H9 (cell line): ENCODE data around the gene MYRIP. TPM values are rescaled to one million over a fixed set of nuclear protein-coding genes. Genes with fewer than 3 reads are reported as not detected.

ENCODE experiments used
- DNase-seq: peaks from one replicate; pipeline ENCODE4 v3.0.0-alpha.2; 2017
- H2AFZ ChIP-seq: one replicate; pipeline ENCODE4 v1.6.1; 2013; ENCODE audit warnings: mild to moderate bottlenecking, low read length, control low read depth, moderate library complexity
- H2AK5ac ChIP-seq: 2 replicates; pipeline ENCODE4 v1.6.1; 2013; ENCODE audit warnings: low read length, control low read depth, mixed read lengths; ENCODE audit not compliant: insufficient read length
- H2BK120ac ChIP-seq: one replicate; pipeline ENCODE4 v1.6.1; 2013; ENCODE audit warnings: low read depth, mild to moderate bottlenecking, low read length, control low read depth, inconsistent platforms; ENCODE audit not compliant: poor library complexity, severe bottlenecking
- H2BK12ac ChIP-seq: 2 replicates; pipeline ENCODE4 v1.6.1; 2013; ENCODE audit warnings: low read length, control low read depth, mixed read lengths, low read depth; ENCODE audit not compliant: insufficient read length
- H2BK15ac ChIP-seq: 2 replicates; pipeline ENCODE4 v1.6.1; 2013; ENCODE audit warnings: low read depth, low read length, control low read depth
- H2BK20ac ChIP-seq: one replicate; pipeline ENCODE4 v1.6.1; 2013; ENCODE audit warnings: low read depth, mild to moderate bottlenecking, low read length, control low read depth, inconsistent platforms; ENCODE audit not compliant: poor library complexity, severe bottlenecking
- H2BK5ac ChIP-seq: 2 replicates; pipeline ENCODE4 v1.6.1; 2013; ENCODE audit warnings: low read length, control low read depth, mixed read lengths; ENCODE audit not compliant: insufficient read length
- H3K14ac ChIP-seq: 2 replicates; pipeline ENCODE4 v1.6.1; 2013; ENCODE audit warnings: low read length, control low read depth; ENCODE audit not compliant: insufficient read depth
- H3K18ac ChIP-seq: 2 replicates; pipeline ENCODE4 v1.6.1; 2013; ENCODE audit warnings: low read depth, mild to moderate bottlenecking, mixed read lengths, low read length, control low read depth; ENCODE audit not compliant: insufficient read length
- H3K23ac ChIP-seq: 2 replicates; pipeline ENCODE4 v1.6.1; 2013; ENCODE audit warnings: low read length, control low read depth, mixed read lengths, low read depth; ENCODE audit not compliant: insufficient read length
- H3K23me2 ChIP-seq: 2 replicates; pipeline ENCODE4 v1.6.1; 2013; ENCODE audit warnings: low read depth, mild to moderate bottlenecking, mixed read lengths, low read length, control low read depth; ENCODE audit not compliant: insufficient read length, poor library complexity, severe bottlenecking
- H3K27ac ChIP-seq: 2 replicates; pipeline ENCODE4 v1.5.1; 2013; ENCODE audit warnings: low read length, control low read depth, mixed read lengths, low read depth; ENCODE audit not compliant: insufficient read length
- H3K27me3 ChIP-seq: 2 replicates; pipeline ENCODE4 v1.6.1; 2013; ENCODE audit warnings: low read length, control low read depth, inconsistent platforms; ENCODE audit not compliant: insufficient read depth
- H3K4ac ChIP-seq: 2 replicates; pipeline ENCODE4 v1.6.1; 2013; ENCODE audit warnings: low read depth, mild to moderate bottlenecking, control low read depth, inconsistent platforms, low read length, moderate library complexity
- H3K4me1 ChIP-seq: 2 replicates; pipeline ENCODE4 v1.6.1; 2013; ENCODE audit warnings: low read length, control low read depth, inconsistent platforms; ENCODE audit not compliant: insufficient read depth
- H3K4me2 ChIP-seq: 2 replicates; pipeline ENCODE4 v1.6.1; 2013; ENCODE audit warnings: low read length, control low read depth, mixed read lengths; ENCODE audit not compliant: insufficient read length, insufficient read depth
- H3K56ac ChIP-seq: 2 replicates; pipeline ENCODE4 v1.6.1; 2013; ENCODE audit warnings: low read depth, mild to moderate bottlenecking, mixed read lengths, low read length, control low read depth; ENCODE audit not compliant: insufficient read length
- H3K79me1 ChIP-seq: 2 replicates; pipeline ENCODE4 v1.6.1; 2013; ENCODE audit warnings: low read depth, mild to moderate bottlenecking, moderate library complexity, low read length, control low read depth, inconsistent platforms; ENCODE audit not compliant: insufficient read depth, poor library complexity, severe bottlenecking
- H3K79me2 ChIP-seq: 2 replicates; pipeline ENCODE4 v1.6.1; 2013; ENCODE audit warnings: low read length, control low read depth, inconsistent platforms; ENCODE audit not compliant: insufficient read depth
- H3K9ac ChIP-seq: 2 replicates; pipeline ENCODE4 v1.6.1; 2013; ENCODE audit warnings: low read length, control low read depth, mixed read lengths; ENCODE audit not compliant: insufficient read length; ENCODE audit errors: extremely low read depth
- H3K9me3 ChIP-seq: one replicate; pipeline ENCODE4 v1.6.1; 2013; ENCODE audit warnings: low read depth, low read length, inconsistent platforms; ENCODE audit not compliant: control insufficient read depth
- H3T11ph ChIP-seq: one replicate; pipeline ENCODE4 v1.6.1; 2013; ENCODE audit warnings: mild to moderate bottlenecking, low read length, control low read depth, inconsistent platforms
- H4K20me1 ChIP-seq: one replicate; pipeline ENCODE4 v1.6.1; 2013; ENCODE audit not compliant: control insufficient read depth, insufficient read length, insufficient read depth
- H4K5ac ChIP-seq: 2 replicates; pipeline ENCODE4 v1.6.1; 2013; ENCODE audit warnings: low read depth, mild to moderate bottlenecking, mixed read lengths, low read length, control low read depth; ENCODE audit not compliant: insufficient read length
- H4K8ac ChIP-seq: replicated peaks from 2 replicates; pipeline ENCODE4 v1.6.1; 2013; ENCODE audit warnings: low read length, control low read depth, mixed read lengths, low read depth; ENCODE audit not compliant: insufficient read length
- H4K91ac ChIP-seq: 2 replicates; pipeline ENCODE4 v1.6.1; 2013; ENCODE audit warnings: low read depth, mild to moderate bottlenecking, moderate library complexity, mixed read lengths, low read length, control low read depth; ENCODE audit not compliant: insufficient read length
- H3K27ac Mint-ChIP-seq, 3 experiments: 2 replicates in 2 of 3; 3 replicates in 1 of 3; pipeline ENCODE4 v1.8.0; 2020 to 2021; ENCODE audit warnings: mixed read lengths in 3 of 3, mild to moderate bottlenecking in 1 of 3, moderate library complexity in 1 of 3
- H3K27me3 Mint-ChIP-seq: 2 replicates; pipeline ENCODE4 v1.8.0; 2021; ENCODE audit warnings: low read depth, mild to moderate bottlenecking, moderate library complexity, mixed read lengths
- H3K36me3 Mint-ChIP-seq, 3 experiments: 2 replicates in 2 of 3; 3 replicates in 1 of 3; pipeline ENCODE4 v1.8.0; 2020 to 2021; ENCODE audit warnings: low read depth in 3 of 3, mixed read lengths in 3 of 3; ENCODE audit not compliant: insufficient read depth in 1 of 3
- H3K4me1 Mint-ChIP-seq, 2 experiments: 2 replicates each; pipeline ENCODE4 v1.8.0; 2020; ENCODE audit warnings: mixed read lengths in 2 of 2
- H3K4me3 Mint-ChIP-seq, 2 experiments: 2 replicates in 1 of 2; 3 replicates in 1 of 2; pipeline ENCODE4 v1.8.0; 2020 to 2021; ENCODE audit warnings: mild to moderate bottlenecking in 2 of 2, mixed read lengths in 2 of 2, moderate library complexity in 1 of 2
- H3K9me3 Mint-ChIP-seq, 2 experiments: 2 replicates in 1 of 2; 3 replicates in 1 of 2; pipeline ENCODE4 v1.8.0; 2020; ENCODE audit warnings: mild to moderate bottlenecking in 2 of 2, mixed read lengths in 2 of 2, moderate library complexity in 1 of 2
- WGBS: extraction: QIAGEN DNeasy Blood & Tissue Kit; methylation state at CpG from one replicate; pipeline ENCODE4 v1.1.7; 2013; ENCODE audit warnings: missing lambda C conversion rate, low lambda C conversion rate, mixed read lengths; ENCODE audit not compliant: insufficient read length; ENCODE audit errors: extremely low coverage; 5-methylcytosine and 5-hydroxymethylcytosine counted together
- total RNA-seq: library from RNA; stranded (reverse); gene quantifications from 2 replicates; pipeline ENCODE4 v1.2.1, GENCODE V29; 2021
- TF ChIP-seq, protein P1 (sequence below): fragments of 200-600 bp; sonication (generic); conservative IDR thresholded peaks from 3 replicates; pipeline ENCODE4 v1.8.0; 2021; ENCODE audit warnings: antibody characterized with exemption, mild to moderate bottlenecking

Gene MYRIP
- total RNA-seq, 1 experiment from 2014 or later, result 1.8 TPM

DNA sequence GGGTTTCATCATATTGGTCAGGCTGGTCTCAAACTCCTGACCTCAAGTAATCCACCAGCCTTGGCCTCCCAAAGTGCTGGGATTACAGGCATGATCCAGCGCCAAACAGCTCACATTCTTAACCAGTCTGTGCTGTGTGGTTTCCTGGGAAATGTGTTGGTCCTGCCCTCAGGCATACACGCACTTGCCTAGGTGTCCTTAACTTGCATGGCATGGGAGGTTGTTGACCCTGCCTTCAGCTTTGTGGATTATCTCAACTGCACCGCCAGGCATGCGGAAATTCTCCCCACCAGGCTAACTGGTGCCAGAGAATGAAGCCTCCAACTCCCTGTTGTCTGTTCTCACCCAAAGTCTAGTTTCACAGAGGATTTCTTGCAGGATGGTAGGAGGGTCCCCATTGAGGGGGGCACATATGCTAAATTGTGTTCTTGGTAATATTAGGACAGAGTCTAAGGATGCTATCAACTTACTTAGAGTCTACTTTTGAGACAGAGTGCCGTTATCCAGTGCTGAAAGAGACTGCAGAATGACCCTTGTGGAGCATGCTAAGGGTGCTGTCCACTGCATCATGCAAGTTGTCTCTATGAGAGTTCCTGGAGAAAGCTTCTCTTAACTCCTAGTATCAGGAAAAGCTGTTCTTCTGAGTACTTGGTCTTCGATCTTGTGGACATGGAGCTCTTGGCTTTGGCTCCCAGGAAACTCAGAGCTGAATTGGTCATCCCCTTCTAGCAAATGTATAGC is 438.5 kb downstream of the MYRIP start:
- no peak overlapping the region for H3K18ac ChIP-seq
- no peaks in the 10 kb centered on the region for H3K79me1 ChIP-seq
- H3K27ac ChIP-seq, result no peak overlapping the region
- Mint-ChIP-seq H3K36me3 (no peaks in the 10 kb centered on the region), H3K9me3 (no peaks in the 10 kb centered on the region), H3K4me1 (no peaks in the 10 kb centered on the region), H3K27me3 (no peaks in the 10 kb centered on the region), H3K27ac (no peak overlapping the region; a peak in 1 of 7 replicates), H3K4me3 (no peak overlapping the region)
- H4K8ac ChIP-seq, result no peak overlapping the region
- no peak overlapping the region for H2BK120ac ChIP-seq
- H3K27me3 ChIP-seq, result no peaks in the 10 kb centered on the region
- no peak overlapping the region for H4K91ac ChIP-seq
- no peaks in the 10 kb centered on the region for H3K4me1 ChIP-seq
- no peak overlapping the region for H3K14ac ChIP-seq
- H4K20me1 ChIP-seq, result no peaks in the 10 kb centered on the region
- DNase-seq, result no peak
- no peaks in the 10 kb centered on the region for H3K79me2 ChIP-seq
- H2BK15ac ChIP-seq, result no peak overlapping the region
- H3K9me3 ChIP-seq, result no peaks in the 10 kb centered on the region
- H2AK5ac ChIP-seq, result no peak overlapping the region
- no peak overlapping the region for H3K9ac ChIP-seq
- no peak overlapping the region for H2BK12ac ChIP-seq
- H4K5ac ChIP-seq, result no peak overlapping the region
- WGBS, result no CpG with 5 or more reads among the region's 6 CpGs
- no peak overlapping the region for H3T11ph ChIP-seq
- no peak overlapping the region for H3K56ac ChIP-seq
- H3K23ac ChIP-seq, result no peak overlapping the region
- H2BK20ac ChIP-seq, result no peak overlapping the region
- H2BK5ac ChIP-seq, result no peak overlapping the region
- TF ChIP-seq, protein P1, sequence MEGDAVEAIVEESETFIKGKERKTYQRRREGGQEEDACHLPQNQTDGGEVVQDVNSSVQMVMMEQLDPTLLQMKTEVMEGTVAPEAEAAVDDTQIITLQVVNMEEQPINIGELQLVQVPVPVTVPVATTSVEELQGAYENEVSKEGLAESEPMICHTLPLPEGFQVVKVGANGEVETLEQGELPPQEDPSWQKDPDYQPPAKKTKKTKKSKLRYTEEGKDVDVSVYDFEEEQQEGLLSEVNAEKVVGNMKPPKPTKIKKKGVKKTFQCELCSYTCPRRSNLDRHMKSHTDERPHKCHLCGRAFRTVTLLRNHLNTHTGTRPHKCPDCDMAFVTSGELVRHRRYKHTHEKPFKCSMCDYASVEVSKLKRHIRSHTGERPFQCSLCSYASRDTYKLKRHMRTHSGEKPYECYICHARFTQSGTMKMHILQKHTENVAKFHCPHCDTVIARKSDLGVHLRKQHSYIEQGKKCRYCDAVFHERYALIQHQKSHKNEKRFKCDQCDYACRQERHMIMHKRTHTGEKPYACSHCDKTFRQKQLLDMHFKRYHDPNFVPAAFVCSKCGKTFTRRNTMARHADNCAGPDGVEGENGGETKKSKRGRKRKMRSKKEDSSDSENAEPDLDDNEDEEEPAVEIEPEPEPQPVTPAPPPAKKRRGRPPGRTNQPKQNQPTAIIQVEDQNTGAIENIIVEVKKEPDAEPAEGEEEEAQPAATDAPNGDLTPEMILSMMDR, result no peak
- no peaks in the 10 kb centered on the region for H3K23me2 ChIP-seq
- H3K4me2 ChIP-seq, result no peak overlapping the region
- H2AFZ ChIP-seq, result no peak overlapping the region
- no peak overlapping the region for H3K4ac ChIP-seq
